ENCODE measurements around the gene KCNA3. TPM values are rescaled to one million over a fixed set of nuclear protein-coding genes. Genes with fewer than 3 reads are reported as not detected.

KCNA3 gene
- total RNA-seq, 2 donors from 2014 or later = 0.20 to 0.27 TPM

DNA sequence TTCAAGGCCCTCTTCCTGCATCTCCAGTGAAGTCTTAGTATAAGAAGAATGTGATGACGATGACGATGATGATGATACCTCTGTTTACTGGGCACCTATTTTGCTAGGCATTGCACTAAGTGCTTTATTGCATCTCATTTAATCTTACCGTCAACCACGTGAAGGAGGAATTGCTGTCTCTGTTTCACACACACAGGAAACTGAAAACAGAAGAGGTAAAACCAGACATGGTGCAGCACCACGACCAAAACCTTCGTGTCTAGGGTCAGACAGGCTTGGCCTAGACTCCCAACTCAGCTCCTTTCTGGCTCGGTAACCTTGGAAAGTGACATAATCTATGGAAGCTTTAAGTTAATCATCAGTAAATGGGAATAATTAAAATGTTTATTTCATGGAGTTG lies 47.9 kb downstream of the KCNA3 start:
- TF ChIP-seq CTCF (conservative IDR thresholded peaks at IDR 0.05) = no peak
- Mint-ChIP-seq H3K9me3 (no peaks in the 10 kb centered on the region), H3K27ac (no peak overlapping the region), H3K36me3 (ENCODE audit: low read depth) (no peaks in the 10 kb centered on the region), H3K4me3 (no peak overlapping the region), H3K27me3 (ENCODE audit: insufficient read depth) (peaks cover 34% of the 10 kb centered on the region), H3K4me1 (no peaks in the 10 kb centered on the region)
- H3K4me1 ChIP-seq (ENCODE audit: control insufficient read depth, insufficient read depth, low read length) = no peaks in the 10 kb centered on the region
- no peaks in the 10 kb centered on the region for H3K9me3 ChIP-seq (ENCODE audit: control insufficient read depth, low read length)
- H3K27me3 ChIP-seq (ENCODE audit: control insufficient read depth, insufficient read depth, low read length, poor library complexity, severe bottlenecking) = peaks cover 46% of the 10 kb centered on the region
- peak; percentile 16 for DNase-seq
- no peak overlapping the region for H3K9ac ChIP-seq (ENCODE audit: extremely low read depth, low read length, poor library complexity, severe bottlenecking)
- H3K36me3 ChIP-seq (ENCODE audit: control insufficient read depth, insufficient read depth, low read length) = no peaks in the 10 kb centered on the region
- 83 to 88% methylated on average over 5 to 7 of the region's 7 CpGs for WGBS, 2 experiments (ENCODE audit: insufficient coverage in 1 of 2, insufficient read length in 1 of 2)
- H3K27ac ChIP-seq (ENCODE audit: low read depth, low read length) = no peak overlapping the region
- H3K4me3 ChIP-seq (ENCODE audit: low read length) = no peak overlapping the region

Other genes with a start within 250 kb of the KCNA3 start
- gene PROK1, start 223.8 kb downstream of the KCNA3 start, total RNA-seq = under 1 TPM in 1 of 2 donors, not detected in 1; 0.20 TPM
- not detected for gene KCNA10, start 155.8 kb downstream of the KCNA3 start, total RNA-seq
- under 1 TPM; 0.11 to 0.57 TPM for gene KCNA2, start 68.6 kb downstream of the KCNA3 start, total RNA-seq
- gene CD53, start 198.2 kb upstream of the KCNA3 start, total RNA-seq = not detected